Measurements from ENCODE around the gene VIL1. TPM values are rescaled to one million over a fixed set of nuclear protein-coding genes. Genes with fewer than 3 reads are reported as not detected.

Gene VIL1
- total RNA-seq, 1 experiment from 2014 or later: not detected

DNA sequence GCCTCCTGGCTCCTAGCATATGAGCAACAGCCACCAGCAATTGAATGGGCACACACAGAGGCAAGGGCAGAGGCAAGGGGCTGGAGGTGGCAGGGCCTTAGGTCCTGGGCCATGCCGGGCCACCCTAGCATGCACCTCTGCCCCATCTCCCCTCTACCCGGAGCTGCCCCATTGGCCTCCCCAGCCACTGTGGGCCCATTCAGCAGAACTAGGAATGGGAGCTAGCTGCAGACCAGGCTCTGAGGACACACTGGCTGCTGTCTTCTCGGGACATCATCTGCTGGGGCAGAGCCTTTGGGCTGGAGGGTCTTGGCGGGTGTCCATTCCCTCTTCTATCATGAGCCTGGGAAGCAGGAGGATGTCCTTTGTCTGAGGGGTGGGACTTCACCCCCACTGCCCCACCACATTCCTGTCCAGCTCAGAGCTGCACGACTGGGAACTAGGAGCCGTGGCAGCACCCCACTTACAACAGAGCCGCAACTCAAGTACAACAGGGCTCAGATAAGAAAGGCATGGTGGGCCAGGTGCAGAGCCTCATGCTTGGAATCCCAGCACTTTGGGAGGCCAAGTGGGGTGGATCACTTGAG, 800 bp downstream of the VIL1 start:
- Histone ChIP-seq H3K4me1 (replicated peaks; ENCODE audit: insufficient read depth) (no peaks in the 10 kb centered on the region), H3K4me2 (no peak overlapping the region), H3K36me3 (ENCODE audit: low read depth) (no peaks in the 10 kb centered on the region), H3K9me3 (ENCODE audit: insufficient read depth, low read depth) (no peaks in the 10 kb centered on the region), H3K79me2 (ENCODE audit: low read depth) (no peaks in the 10 kb centered on the region), H3K9me2 (ENCODE audit: insufficient read depth) (no peaks in the 10 kb centered on the region), H4K20me1 (ENCODE audit: insufficient read depth) (no peaks in the 10 kb centered on the region), H3K27ac (no peak overlapping the region), H2AFZ (no peak overlapping the region), H3K4me3 (no peak overlapping the region), H3K27me3 (ENCODE audit: insufficient read depth, low read depth) (no peaks in the 10 kb centered on the region), H3F3A (ENCODE audit: insufficient read depth, low read depth) (no peaks in the 10 kb centered on the region; the same call in 1 of the 2 replicates)
- no peak for DNase-seq
- intact Hi-C loops (cut with micrococcal nuclease; ENCODE audit: unreplicated experiment): no loop called here
- no TSS peak for BruUV-seq (replicated peaks)
- ChIA-PET CTCF (interaction anchor here (0.7 kb wide), 1 partner anchor 46 kb away, joined by 4 read pairs; no protein-coding TSS in a partner anchor), POLR2A (ENCODE audit: unreplicated experiment) (no interaction called here)
- TF ChIP-seq EZH2 (IDR thresholded peaks at IDR 0.05; ENCODE audit: low read depth): no peak
- TF ChIP-seq, protein P1, sequence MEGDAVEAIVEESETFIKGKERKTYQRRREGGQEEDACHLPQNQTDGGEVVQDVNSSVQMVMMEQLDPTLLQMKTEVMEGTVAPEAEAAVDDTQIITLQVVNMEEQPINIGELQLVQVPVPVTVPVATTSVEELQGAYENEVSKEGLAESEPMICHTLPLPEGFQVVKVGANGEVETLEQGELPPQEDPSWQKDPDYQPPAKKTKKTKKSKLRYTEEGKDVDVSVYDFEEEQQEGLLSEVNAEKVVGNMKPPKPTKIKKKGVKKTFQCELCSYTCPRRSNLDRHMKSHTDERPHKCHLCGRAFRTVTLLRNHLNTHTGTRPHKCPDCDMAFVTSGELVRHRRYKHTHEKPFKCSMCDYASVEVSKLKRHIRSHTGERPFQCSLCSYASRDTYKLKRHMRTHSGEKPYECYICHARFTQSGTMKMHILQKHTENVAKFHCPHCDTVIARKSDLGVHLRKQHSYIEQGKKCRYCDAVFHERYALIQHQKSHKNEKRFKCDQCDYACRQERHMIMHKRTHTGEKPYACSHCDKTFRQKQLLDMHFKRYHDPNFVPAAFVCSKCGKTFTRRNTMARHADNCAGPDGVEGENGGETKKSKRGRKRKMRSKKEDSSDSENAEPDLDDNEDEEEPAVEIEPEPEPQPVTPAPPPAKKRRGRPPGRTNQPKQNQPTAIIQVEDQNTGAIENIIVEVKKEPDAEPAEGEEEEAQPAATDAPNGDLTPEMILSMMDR (conservative IDR thresholded peaks at IDR 0.05): no peak

DNA sequence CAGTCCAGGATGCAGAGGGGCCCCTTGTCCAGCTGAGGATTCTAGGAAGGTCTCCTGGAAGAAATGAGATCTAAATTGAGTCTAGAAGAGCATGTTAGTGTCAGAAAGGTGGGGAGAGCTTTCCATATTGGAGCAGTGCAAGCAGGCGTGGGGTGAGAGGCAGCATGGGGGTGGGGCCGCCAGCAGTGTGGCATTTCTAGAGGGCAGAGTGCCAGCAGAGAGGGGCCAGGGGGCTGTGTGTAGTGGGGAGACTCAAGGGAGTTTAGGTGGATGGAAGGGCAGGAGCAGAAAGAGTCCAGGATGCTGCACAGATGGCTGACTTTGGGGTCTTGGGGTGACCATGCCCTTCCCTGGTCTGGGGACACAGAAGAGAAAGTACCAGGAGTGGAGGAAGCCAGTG, 2.1 kb downstream of the VIL1 start:
- Histone ChIP-seq H3K9me2 (ENCODE audit: insufficient read depth) (no peaks in the 10 kb centered on the region), H4K20me1 (ENCODE audit: insufficient read depth) (no peaks in the 10 kb centered on the region), H3K79me2 (ENCODE audit: low read depth) (no peaks in the 10 kb centered on the region), H3K4me3 (no peak overlapping the region), H3K9me3 (ENCODE audit: insufficient read depth, low read depth) (no peaks in the 10 kb centered on the region), H3K4me2 (no peak overlapping the region), H3F3A (ENCODE audit: insufficient read depth, low read depth) (no peaks in the 10 kb centered on the region; the same call in 1 of the 2 replicates), H3K36me3 (ENCODE audit: low read depth) (no peaks in the 10 kb centered on the region), H3K27me3 (ENCODE audit: insufficient read depth, low read depth) (no peaks in the 10 kb centered on the region), H3K27ac (no peak overlapping the region), H2AFZ (no peak overlapping the region), H3K4me1 (replicated peaks; ENCODE audit: insufficient read depth) (no peaks in the 10 kb centered on the region)
- ChIA-PET POLR2A (ENCODE audit: unreplicated experiment) (no interaction called here), CTCF (no interaction called here)
- TF ChIP-seq, protein P1 (conservative IDR thresholded peaks at IDR 0.05): no peak
- no peak for TF ChIP-seq EZH2 (IDR thresholded peaks at IDR 0.05; ENCODE audit: low read depth)
- intact Hi-C loops (cut with micrococcal nuclease; ENCODE audit: unreplicated experiment): no loop called here
- DNase-seq: no peak
- no TSS peak for BruUV-seq (replicated peaks)

DNA sequence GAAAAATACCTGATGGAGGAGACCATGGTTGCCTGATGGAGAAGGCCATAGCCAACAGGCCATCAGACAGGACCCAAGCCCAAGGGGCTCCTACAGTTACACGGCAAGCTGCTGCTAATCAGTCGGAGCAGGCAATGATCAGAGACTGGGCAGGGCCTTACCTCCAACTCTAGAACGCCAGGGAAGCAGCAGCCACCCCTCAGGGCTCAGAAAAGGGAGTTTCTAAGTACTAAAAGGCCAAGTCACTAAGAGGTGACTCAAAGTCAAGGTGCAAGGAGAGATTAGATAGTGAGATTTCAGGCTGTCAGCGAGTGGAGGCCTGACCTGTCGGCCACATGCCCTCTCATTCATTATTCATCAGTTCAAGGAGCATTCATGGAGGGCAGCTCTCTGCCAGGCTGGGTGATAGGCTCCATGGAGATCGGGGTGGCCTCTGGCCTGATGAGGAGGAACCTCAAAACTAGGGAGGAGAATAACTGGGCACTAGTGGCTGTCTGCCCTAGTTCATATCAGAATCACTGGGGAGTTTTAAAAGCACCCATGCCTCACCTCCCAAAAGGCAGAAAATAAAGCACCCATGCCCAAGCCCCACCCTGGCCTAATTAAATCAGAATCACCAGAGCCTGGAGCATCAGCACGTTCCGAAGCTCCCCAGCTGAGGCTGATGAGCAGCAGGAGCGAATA, 3.6 kb downstream of the VIL1 start:
- no peak for TF ChIP-seq EZH2 (IDR thresholded peaks at IDR 0.05; ENCODE audit: low read depth)
- TF ChIP-seq, protein P1 (conservative IDR thresholded peaks at IDR 0.05): no peak
- POLR2A ChIA-PET (ENCODE audit: unreplicated experiment): interaction anchor here (0.7 kb wide), 1 partner anchor 411 kb away, joined by 4 read pairs; no protein-coding TSS in a partner anchor
- Histone ChIP-seq H3K9me3 (ENCODE audit: insufficient read depth, low read depth) (no peaks in the 10 kb centered on the region), H2AFZ (no peak overlapping the region), H3K27ac (no peak overlapping the region), H3K9me2 (ENCODE audit: insufficient read depth) (no peaks in the 10 kb centered on the region), H3K79me2 (ENCODE audit: low read depth) (no peaks in the 10 kb centered on the region), H3F3A (ENCODE audit: insufficient read depth, low read depth) (no peaks in the 10 kb centered on the region; the same call in 1 of the 2 replicates), H3K4me1 (replicated peaks; ENCODE audit: insufficient read depth) (no peaks in the 10 kb centered on the region), H3K36me3 (ENCODE audit: low read depth) (no peaks in the 10 kb centered on the region), H3K4me3 (no peak overlapping the region), H3K27me3 (ENCODE audit: insufficient read depth, low read depth) (no peaks in the 10 kb centered on the region), H4K20me1 (ENCODE audit: insufficient read depth) (no peaks in the 10 kb centered on the region), H3K4me2 (no peak overlapping the region)
- CTCF ChIA-PET: no interaction called here
- no peak for DNase-seq
- BruUV-seq (replicated peaks): no TSS peak
- intact Hi-C loops (cut with micrococcal nuclease; ENCODE audit: unreplicated experiment): no loop called here
